K562 (cell line): Measurements from ENCODE around the gene PRM3. TPM values are rescaled to one million over a fixed set of nuclear protein-coding genes. Genes with fewer than 3 reads are reported as not detected.

ENCODE experiments used
- ATAC-seq: fragments of 200-7000 bp; cut with Tn5 transposase; 3 replicates; pipeline ENCODE4 v1.9.1; 2020; ENCODE audit warnings: moderate library complexity
- BruUV-seq: library from RNA; stranded (reverse); fragments of 400-500 nt; replicated peaks from 2 replicates; lab custom pipeline; 2021; lab: Mats Ljungman, UMichigan
- CTCF ChIA-PET: fragments of 300-600 bp; formaldehyde crosslinking; extraction: SDS; loops from one replicate; lab custom pipeline; 2021; ENCODE audit warnings: low intra/inter-chr PET ratio; lab: Yijun Ruan, JAX
- POLR2A ChIA-PET: fragments of 300-600, 350-650 bp; sonication (Branson Sonifier 250); formaldehyde crosslinking; extraction: SDS; loops from one replicate; lab custom pipeline; 2021; ENCODE audit warnings: antibody characterized with exemption, inconsistent platforms; lab: Yijun Ruan, JAX
- DNase-seq, 4 experiments: peaks; one replicate each; pipeline versions ENCODE4 v3.0.0 to v3.0.0-alpha.2; 2011 to 2018; ENCODE audit warnings: low spot score in 3 of 4, mixed read lengths in 3 of 4; ENCODE audit errors: extremely low read depth in 1 of 4
- FAIRE-seq: peaks from 2 replicates; lab custom pipeline; 2011; peaks lifted over from hg19 to GRCh38; lab: Jason Lieb, UNC
- H2AFZ ChIP-seq: 2 replicates; pipeline ENCODE4 v1.6.0; 2011; ENCODE audit warnings: low read depth, low read length, control low read depth, inconsistent platforms
- H3K27ac ChIP-seq: fragments of 200-600 bp; 3 replicates; pipeline ENCODE4 v1.8.0; 2011; ENCODE audit warnings: low read depth, mild to moderate bottlenecking, control low read depth, inconsistent platforms, low read length, moderate library complexity, mixed read lengths; ENCODE audit errors: extremely low read depth
- H3K27me3 ChIP-seq, 2 experiments: fragments of 300-600 bp in 1 of 2; 2 replicates in 1 of 2; 3 replicates in 1 of 2; pipeline versions ENCODE4 v1.6.0 to v1.8.0; 2011; ENCODE audit warnings: inconsistent platforms in 2 of 2, low read length in 2 of 2, mild to moderate bottlenecking in 1 of 2, mixed read lengths in 1 of 2, moderate library complexity in 1 of 2; ENCODE audit not compliant: control insufficient read depth in 2 of 2, insufficient read depth in 2 of 2
- H3K36me3 ChIP-seq: fragments of 300-600 bp; 3 replicates; pipeline ENCODE4 v1.8.0; 2011; ENCODE audit warnings: mild to moderate bottlenecking, low read length, inconsistent platforms; ENCODE audit not compliant: control insufficient read depth, insufficient read depth
- H3K4me1 ChIP-seq, 2 experiments: fragments of 200-600 bp in 1 of 2; replicated peaks in 1 of 2; 2 replicates in 1 of 2; 3 replicates in 1 of 2; pipeline versions ENCODE4 v1.5.1 to v1.8.0; 2011; ENCODE audit warnings: inconsistent platforms in 2 of 2, low read length in 2 of 2, mild to moderate bottlenecking in 1 of 2, mixed read lengths in 1 of 2, moderate library complexity in 1 of 2; ENCODE audit not compliant: control insufficient read depth in 2 of 2, insufficient read depth in 2 of 2
- H3K4me2 ChIP-seq: 2 replicates; pipeline ENCODE4 v1.6.1; 2011; ENCODE audit warnings: low read length, control low read depth, inconsistent platforms, mixed read lengths; ENCODE audit not compliant: insufficient read depth
- H3K4me3 ChIP-seq: fragments of 200-600 bp; sonication (generic), shearing (Covaris generic); 2 replicates; pipeline ENCODE4 v1.5.1; 2016; ENCODE audit warnings: control low read depth, inconsistent platforms
- H3K79me2 ChIP-seq: fragments of 200-600 bp; 3 replicates; pipeline ENCODE4 v1.8.0; 2011; ENCODE audit warnings: low read length, inconsistent platforms; ENCODE audit not compliant: control insufficient read depth, insufficient read depth
- H3K9ac ChIP-seq, 2 experiments: 2 replicates each; pipeline versions ENCODE4 v1.6.0 to v1.6.1; 2011; ENCODE audit warnings: low read depth in 2 of 2, low read length in 2 of 2, control low read depth in 1 of 2, inconsistent platforms in 1 of 2, mild to moderate bottlenecking in 1 of 2, mixed read lengths in 1 of 2; ENCODE audit not compliant: insufficient read depth in 1 of 2
- H3K9me1 ChIP-seq: one replicate; pipeline ENCODE4 v1.6.0; 2011; ENCODE audit warnings: inconsistent platforms, mild to moderate bottlenecking, low read length, moderate library complexity; ENCODE audit not compliant: control insufficient read depth, insufficient read depth
- H3K9me3 ChIP-seq: replicated peaks from 2 replicates; pipeline ENCODE4 v1.5.1; 2011; ENCODE audit warnings: low read depth, low read length, inconsistent platforms; ENCODE audit not compliant: control insufficient read depth, insufficient read depth
- H4K20me1 ChIP-seq: replicated peaks from 2 replicates; pipeline ENCODE4 v1.6.1; 2011; ENCODE audit warnings: low read length, inconsistent platforms, mixed read lengths; ENCODE audit not compliant: control insufficient read depth, insufficient read depth
- ILF3 ChIP-seq: fragments of 450-650 bp; IDR thresholded peaks from 2 replicates; pipeline ENCODE4 v1.6.1; 2018; ENCODE audit warnings: antibody characterized with exemption, mild to moderate bottlenecking, moderate library complexity, borderline replicate concordance
- MAZ ChIP-seq, 2 experiments: fragments of 450-650 bp in 1 of 2; sonication (generic) in 1 of 2; formaldehyde crosslinking; IDR thresholded peaks in 1 of 2; conservative IDR thresholded peaks in 1 of 2; 2 replicates each; pipeline versions ENCODE4 v1.4.0 to v1.5.0; 2020; ENCODE audit warnings: mild to moderate bottlenecking in 1 of 2, missing genetic modification reagents in 1 of 2
- RREB1 ChIP-seq: fragments of 250-450 bp; sonication (Bioruptor Pico); IDR thresholded peaks from 2 replicates; pipeline ENCODE4 v1.4.0; 2020
- SRSF1 ChIP-seq: fragments of 200-400 bp; formaldehyde crosslinking; IDR thresholded peaks from 2 replicates; pipeline ENCODE4 v1.6.1; 2017; ENCODE audit warnings: mild to moderate bottlenecking, low read depth, low read length, moderate library complexity
- TCFL5 ChIP-seq: fragments of 250-450 bp; sonication (Bioruptor Pico); conservative IDR thresholded peaks from 2 replicates; pipeline ENCODE4 v1.6.1; 2021; ENCODE audit warnings: mild to moderate bottlenecking, moderate library complexity, matching md5 sums
- ZNF124 ChIP-seq: sonication (generic); formaldehyde crosslinking; IDR thresholded peaks from 2 replicates; pipeline ENCODE4 v1.8.1; 2022; ENCODE audit warnings: missing genetic modification reagents
- ZNF592 ChIP-seq: fragments of 450-650 bp; IDR thresholded peaks from 2 replicates; pipeline ENCODE4 v1.6.1; 2017; ENCODE audit warnings: antibody characterized with exemption, mild to moderate bottlenecking
- WGBS: fragments of 100-300 bp; shearing (Covaris generic); methylation state at CpG from one replicate; pipeline ENCODE4 v1.1.6; 2016; ENCODE audit warnings: low coverage, mixed read lengths; ENCODE audit not compliant: insufficient coverage; ENCODE audit errors: missing lambda C conversion rate; 5-methylcytosine and 5-hydroxymethylcytosine counted together
- in situ Hi-C: fragments of 300-500 bp; cut with MboI; formaldehyde crosslinking; loops from 4 replicates; pipeline ENCODE4 v1.15.0; 2018; ENCODE audit warnings: inconsistent platforms, mixed read lengths
- intact Hi-C: fragments of 100-400 bp; cut with micrococcal nuclease; formaldehyde crosslinking; loops from 2 replicates; pipeline ENCODE4 v1.14.2; 2022
- polyA plus RNA-seq, 8 experiments: library from polyadenylated mRNA; depleted of rRNA in 4 of 8; stranded (reverse) in 5 of 8; unstranded in 3 of 8; fragments of >200 nt; fragmentation: Nextera tagmentation in 2 of 8; fragmentation: Illumina TruSeq in 1 of 8; extraction: Ambion mirVana in 2 of 8; extraction: Trizol in 1 of 8; gene quantifications; 2 replicates each; pipeline versions ENCODE4 v1.2.1 to v1.2.3, GENCODE V29; 2011 to 2014; ENCODE audit warnings: inconsistent platforms in 1 of 8, missing spikeins in 1 of 8
- total RNA-seq, 7 experiments: library from RNA; depleted of rRNA in 6 of 7; stranded (reverse); fragments of >200 nt in 6 of 7; fragmentation: Illumina TruSeq in 2 of 7; extraction: Trizol in 2 of 7; gene quantifications; 2 replicates each; pipeline versions ENCODE4 v1.2.1 to v1.2.3, GENCODE V29; 2011 to 2021; ENCODE audit warnings: low replicate concordance in 1 of 7
- TF ChIP-seq, protein P1 (sequence below): fragments of 450-650 bp; IDR thresholded peaks from 2 replicates; pipeline ENCODE4 v1.6.1; 2016; ENCODE audit warnings: missing biosample characterization, missing genetic modification characterization

Gene PRM3
- total and polyA plus RNA-seq, 9 of the 15 experiments (the other 6 are each of a cell fraction or from before 2014, with no cell fraction given), result not detected

GRCh38 chr16:11308493-11309283 is 35.3 kb upstream of the PRM3 start:
- Histone ChIP-seq H3K4me1 (peaks cover 11 to 25% of the 10 kb centered on the region in 2 experiments; a peak in 3 of 5 replicates), H3K79me2 (no peaks in the 10 kb centered on the region), H3K27ac (no peak overlapping the region), H2AFZ (no peak overlapping the region), H3K4me3 (no peak overlapping the region), H4K20me1 (no peaks in the 10 kb centered on the region), H3K4me2 (no peak overlapping the region), H3K9me3 (no peaks in the 10 kb centered on the region), H3K9me1 (no peaks in the 10 kb centered on the region), H3K36me3 (no peaks in the 10 kb centered on the region), H3K27me3 (peaks cover 0 to 6% of the 10 kb centered on the region in 2 experiments; a peak in 2 of 5 replicates), H3K9ac (peak overlapping the region in 1 of 2 experiments; percentile 45; a peak in 1 of 4 replicates)
- intact Hi-C loops (no loop called here), in situ Hi-C loops (no loop called here)
- no TSS peak for BruUV-seq
- TF ChIP-seq ILF3 (no peak), RREB1 (CRISPR knock-in tag) (no peak), MAZ (CRISPR knock-in tag; conservative IDR thresholded peaks at IDR 0.05 in 1 of 2, IDR thresholded peaks at IDR 0.05 in 1 of 2) (no peak), TCFL5 (CRISPR knock-in tag) (no peak), ZNF592 (no peak), ZNF124 (CRISPR knock-in tag) (no peak), SRSF1 (no peak)
- TF ChIP-seq, protein P1, sequence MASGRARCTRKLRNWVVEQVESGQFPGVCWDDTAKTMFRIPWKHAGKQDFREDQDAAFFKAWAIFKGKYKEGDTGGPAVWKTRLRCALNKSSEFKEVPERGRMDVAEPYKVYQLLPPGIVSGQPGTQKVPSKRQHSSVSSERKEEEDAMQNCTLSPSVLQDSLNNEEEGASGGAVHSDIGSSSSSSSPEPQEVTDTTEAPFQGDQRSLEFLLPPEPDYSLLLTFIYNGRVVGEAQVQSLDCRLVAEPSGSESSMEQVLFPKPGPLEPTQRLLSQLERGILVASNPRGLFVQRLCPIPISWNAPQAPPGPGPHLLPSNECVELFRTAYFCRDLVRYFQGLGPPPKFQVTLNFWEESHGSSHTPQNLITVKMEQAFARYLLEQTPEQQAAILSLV (tag), result no peak
- ChIA-PET POLR2A (interaction anchor here (0.5 to 1.2 kb wide), 3 partner anchors 55 to 213 kb away, joined by 3 to 4 read pairs (median 3); no protein-coding TSS in a partner anchor), CTCF (interaction anchor here (0.8 kb wide), 1 partner anchor 759 kb away, joined by 3 read pairs; no protein-coding TSS in a partner anchor)
- DNase-seq (peak in 2 of 4 experiments; percentile 41 to 46), ATAC-seq (no peak), FAIRE-seq (no peak)
- WGBS, result 26% methylated on average over 15 of the region's 15 CpGs
